Stromal cell of bone marrow (primary cell): ENCODE data around the gene AVPR1A.

Source experiments
- DNase-seq: peaks from one replicate; pipeline ENCODE4 v3.0.0-alpha.2; 2012; ENCODE audit warnings: low read depth

Gene AVPR1A

DNA sequence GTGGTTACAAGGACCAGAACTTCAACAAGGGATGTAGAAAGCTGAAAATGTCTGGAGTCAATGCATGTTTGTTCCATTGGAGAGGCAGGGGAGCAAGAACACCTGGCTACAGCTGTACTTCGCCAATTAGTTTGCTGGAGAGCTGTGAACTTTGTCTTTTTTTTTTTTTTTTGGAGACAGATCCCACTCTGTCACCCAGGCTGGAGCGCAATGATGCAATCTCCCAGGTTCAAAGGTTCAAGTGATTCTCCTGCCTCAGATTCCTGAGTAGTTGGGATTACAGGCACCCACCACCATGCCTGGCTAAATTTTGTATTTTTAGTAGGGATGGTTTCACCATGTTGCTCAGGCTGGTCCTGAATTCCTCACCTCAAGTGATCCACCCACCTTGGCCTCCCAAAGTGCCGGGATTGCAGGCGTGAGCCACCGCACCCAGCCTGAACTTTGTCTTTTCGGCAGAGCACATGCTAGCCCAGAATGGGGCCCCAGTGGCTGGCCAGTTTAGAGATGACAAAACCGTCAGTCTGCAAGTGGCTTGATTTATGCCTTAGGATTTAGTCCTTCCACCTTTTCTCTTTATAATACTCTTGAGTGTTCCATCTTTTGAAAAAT lies 55.5 kb downstream of the AVPR1A start:
- no peak for DNase-seq

- no peak for DNase-seq
Measured at GRCh38 chr12:63093711-63094110, 57.3 kb downstream of the AVPR1A start.

GRCh38 chr12:63093084-63093483 lies 57.9 kb downstream of the AVPR1A start:
- DNase-seq: no peak
